SK-N-SH treated with all-trans-retinoic acid at 6 μM for 48 hours (cell line): ENCODE measurements around the gene THSD4.

Experiments
- ATAC-seq: fragments of 200-7000 bp; cut with Tn5 transposase; 3 replicates; pipeline ENCODE4 v1.9.1; 2020; ENCODE audit warnings: mild to moderate bottlenecking, moderate library complexity
- ARNTL ChIP-seq: fragments of 450-650 bp; formaldehyde crosslinking; IDR thresholded peaks from 2 replicates; pipeline ENCODE4 v1.5.0; 2020; ENCODE audit warnings: low read depth, mild to moderate bottlenecking, moderate library complexity, borderline replicate concordance
- CREB5 ChIP-seq: fragments of 250-450 bp; sonication (Bioruptor Pico); IDR thresholded peaks from 2 replicates; pipeline ENCODE4 v1.5.1; 2020; ENCODE audit warnings: low read depth, mild to moderate bottlenecking, moderate library complexity
- CSDC2 ChIP-seq: fragments of 250-450 bp; sonication (Bioruptor Pico); IDR thresholded peaks from 2 replicates; pipeline ENCODE4 v1.5.0; 2020; ENCODE audit warnings: mild to moderate bottlenecking, moderate library complexity
- ESRRG ChIP-seq: fragments of 250-450 bp; sonication (Bioruptor Pico); IDR thresholded peaks from 2 replicates; pipeline ENCODE4 v1.6.1; 2021; ENCODE audit warnings: mild to moderate bottlenecking
- GLIS3 ChIP-seq: fragments of 250-450 bp; sonication (Bioruptor Pico); IDR thresholded peaks from 2 replicates; pipeline ENCODE4 v1.5.0; 2020; ENCODE audit warnings: mild to moderate bottlenecking, moderate library complexity
- ISL1 ChIP-seq: fragments of 250-450 bp; sonication (Bioruptor Pico); IDR thresholded peaks from 2 replicates; pipeline ENCODE4 v2.1.2; 2022; ENCODE audit warnings: mild to moderate bottlenecking, moderate library complexity
- OSR1 ChIP-seq: fragments of 250-450 bp; sonication (Bioruptor Pico); IDR thresholded peaks from 2 replicates; pipeline ENCODE4 v1.8.0; 2022; ENCODE audit warnings: moderate library complexity, mild to moderate bottlenecking, inconsistent platforms
- PATZ1 ChIP-seq: fragments of 250-450 bp; sonication (Bioruptor Pico); IDR thresholded peaks from 2 replicates; pipeline ENCODE4 v1.8.0; 2020; ENCODE audit warnings: mild to moderate bottlenecking, moderate library complexity, borderline replicate concordance
- POU6F1 ChIP-seq: fragments of 250-450 bp; sonication (Bioruptor Pico); IDR thresholded peaks from 2 replicates; pipeline ENCODE4 v1.8.0; 2021; ENCODE audit warnings: low read depth, mild to moderate bottlenecking, moderate library complexity, borderline replicate concordance
- PPARA ChIP-seq: fragments of 250-450 bp; sonication (Bioruptor Pico); IDR thresholded peaks from 2 replicates; pipeline ENCODE4 v1.5.0; 2020; ENCODE audit warnings: mild to moderate bottlenecking, borderline replicate concordance
- RARB ChIP-seq: fragments of 250-450 bp; sonication (Bioruptor Pico); IDR thresholded peaks from 2 replicates; pipeline ENCODE4 v1.8.0; 2021; ENCODE audit warnings: mild to moderate bottlenecking, moderate library complexity
- SNAI2 ChIP-seq: fragments of 250-450 bp; sonication (Bioruptor Pico); IDR thresholded peaks from 2 replicates; pipeline ENCODE4 v1.5.0; 2020; ENCODE audit warnings: mild to moderate bottlenecking, moderate library complexity
- TCF4 ChIP-seq: fragments of 250-450 bp; sonication (Bioruptor Pico); IDR thresholded peaks from 2 replicates; pipeline ENCODE4 v1.8.0; 2021; ENCODE audit warnings: mild to moderate bottlenecking, moderate library complexity, borderline replicate concordance
- TOX ChIP-seq: fragments of 250-450 bp; sonication (Bioruptor Pico); IDR thresholded peaks from 2 replicates; pipeline ENCODE4 v1.8.0; 2021; ENCODE audit warnings: mild to moderate bottlenecking, moderate library complexity, borderline replicate concordance
- TSHZ2 ChIP-seq: fragments of 250-450 bp; sonication (Bioruptor Pico); IDR thresholded peaks from 2 replicates; pipeline ENCODE4 v1.5.0; 2020; ENCODE audit warnings: mild to moderate bottlenecking, moderate library complexity
- ZC3H10 ChIP-seq: fragments of 250-450 bp; sonication (Bioruptor Pico); IDR thresholded peaks from 2 replicates; pipeline ENCODE4 v1.5.1; 2021; ENCODE audit warnings: mild to moderate bottlenecking, moderate library complexity
- ZFP3 ChIP-seq: fragments of 250-450 bp; sonication (Bioruptor Pico); IDR thresholded peaks from 2 replicates; pipeline ENCODE4 v1.5.0; 2020; ENCODE audit warnings: mild to moderate bottlenecking, moderate library complexity
- ZNF565 ChIP-seq: fragments of 450-650 bp; formaldehyde crosslinking; conservative IDR thresholded peaks from 2 replicates; pipeline ENCODE4 v1.5.0; 2020; ENCODE audit warnings: low read depth, mild to moderate bottlenecking, moderate library complexity
- ZNF70 ChIP-seq: fragments of 450-650 bp; formaldehyde crosslinking; IDR thresholded peaks from 2 replicates; pipeline ENCODE4 v1.5.0; 2020; ENCODE audit warnings: mild to moderate bottlenecking, moderate library complexity

Gene THSD4

GRCh38 chr15:71117714-71118305 is 2.5 kb downstream of the THSD4 start:
- no peak for TF ChIP-seq ISL1 (CRISPR knock-in tag)
- no peak for TF ChIP-seq POU6F1 (CRISPR knock-in tag)
- peak; percentile 94 for TF ChIP-seq ZFP3 (CRISPR knock-in tag)
- ATAC-seq: no peak

- no peak for ATAC-seq
- no peak for TF ChIP-seq SNAI2 (CRISPR knock-in tag)
- TF ChIP-seq OSR1 (CRISPR knock-in tag): no peak
- no peak for TF ChIP-seq GLIS3 (CRISPR knock-in tag)
- no peak for TF ChIP-seq ZNF70 (CRISPR knock-in tag)
- TF ChIP-seq RARB (CRISPR knock-in tag): no peak
- no peak for TF ChIP-seq CREB5 (CRISPR knock-in tag)
- no peak for TF ChIP-seq TOX (CRISPR knock-in tag)
- no peak for TF ChIP-seq PATZ1 (CRISPR knock-in tag)
- no peak for TF ChIP-seq ZFP3 (CRISPR knock-in tag)
- no peak for TF ChIP-seq ARNTL (CRISPR knock-in tag)
- TF ChIP-seq ZNF565: no peak
- no peak for TF ChIP-seq CSDC2 (CRISPR knock-in tag)
- no peak for TF ChIP-seq TSHZ2
- TF ChIP-seq ZC3H10 (CRISPR knock-in tag): no peak
These were observed 3.1 kb downstream of the THSD4 start for GRCh38 chr15:71118345-71118744.

GRCh38 chr15:71118881-71119632 is 3.8 kb downstream of the THSD4 start:
- no peak for TF ChIP-seq GLIS3 (CRISPR knock-in tag)
- TF ChIP-seq ESRRG (CRISPR knock-in tag): no peak
- no peak for TF ChIP-seq CREB5 (CRISPR knock-in tag)
- no peak for TF ChIP-seq TSHZ2
- TF ChIP-seq TCF4: no peak
- TF ChIP-seq ARNTL (CRISPR knock-in tag): no peak
- TF ChIP-seq SNAI2 (CRISPR knock-in tag): no peak
- TF ChIP-seq CSDC2 (CRISPR knock-in tag): no peak
- no peak for TF ChIP-seq PATZ1 (CRISPR knock-in tag)
- no peak for TF ChIP-seq ZNF70 (CRISPR knock-in tag)
- TF ChIP-seq ZNF565: no peak
- TF ChIP-seq OSR1 (CRISPR knock-in tag): no peak
- no peak for TF ChIP-seq PPARA (CRISPR knock-in tag)
- no peak for TF ChIP-seq POU6F1 (CRISPR knock-in tag)
- no peak for TF ChIP-seq ISL1 (CRISPR knock-in tag)
- TF ChIP-seq, all 23 proteins: peak for 0
- ATAC-seq: no peak
